ENCODE results near the gene SMIM33.

SMIM33 gene

GRCh38 chr5:139443831-139444453, 26.9 kb upstream of the SMIM33 start:
- no peaks in the 10 kb centered on the region; the same call in 1 of the 2 replicates for H3K4me1 ChIP-seq (ENCODE audit: insufficient read depth, low read length)
- no peak overlapping the region for H3K9ac ChIP-seq (ENCODE audit: low read depth, low read length)
- WGBS = 77% methylated on average over 4 of the region's 4 CpGs
- no peaks in the 10 kb centered on the region for H3K9me3 ChIP-seq (ENCODE audit: insufficient read depth, low read depth, low read length)
- H3K27me3 ChIP-seq (ENCODE audit: insufficient read depth, low read length) = no peaks in the 10 kb centered on the region
- no peak overlapping the region for H3K27ac ChIP-seq (ENCODE audit: low read depth, low read length)
- H3K36me3 ChIP-seq (ENCODE audit: insufficient read depth, low read length) = no peaks in the 10 kb centered on the region
- no peak overlapping the region for H3K4me3 ChIP-seq (ENCODE audit: low read length)

DNA sequence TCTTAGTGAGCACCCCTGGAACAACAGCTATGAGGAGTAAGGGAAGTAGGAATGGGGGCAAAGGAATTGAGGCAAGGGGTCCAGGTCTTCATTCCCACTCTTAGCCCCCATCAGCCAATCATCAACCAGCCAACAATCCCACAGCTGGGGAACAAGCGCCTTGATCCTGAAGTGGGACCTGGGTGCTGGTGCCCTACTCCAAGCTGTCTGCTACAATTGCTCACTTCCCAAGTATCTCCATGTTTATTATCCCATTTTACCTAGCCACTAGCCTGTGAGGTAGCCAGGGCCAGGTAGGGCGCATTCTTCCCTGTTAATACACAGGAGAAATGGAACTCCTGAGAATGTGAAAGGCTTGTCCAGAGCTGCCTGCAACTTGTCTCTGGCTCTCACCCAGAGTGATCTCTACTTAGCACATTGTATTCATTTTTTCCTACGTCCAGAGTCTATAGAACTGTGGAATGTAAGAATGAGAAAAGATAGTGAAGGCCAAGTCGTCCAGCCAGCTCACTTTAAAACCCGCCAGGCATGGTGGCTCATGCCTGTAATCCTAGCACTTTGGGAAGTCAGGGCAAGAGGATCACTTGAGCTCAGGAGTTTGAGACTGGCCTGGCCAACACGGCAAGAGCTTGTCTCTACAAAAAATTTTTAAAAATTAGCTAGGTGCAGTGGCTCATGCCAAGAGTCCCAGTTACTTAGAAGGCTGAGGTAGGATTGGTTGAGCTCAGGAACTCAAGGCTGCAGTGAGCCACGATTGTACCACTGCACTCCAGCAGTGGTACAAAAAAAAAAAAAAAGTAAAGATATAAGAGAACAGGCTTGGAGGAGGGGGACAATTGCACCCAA, 25.3 kb upstream of the SMIM33 start:
- Histone ChIP-seq H3K36me3 (ENCODE audit: insufficient read depth, low read length) (no peaks in the 10 kb centered on the region), H3K27ac (ENCODE audit: low read depth, low read length) (no peak overlapping the region), H3K4me1 (ENCODE audit: insufficient read depth, low read length) (no peaks in the 10 kb centered on the region; the same call in 1 of the 2 replicates), H3K9me3 (ENCODE audit: insufficient read depth, low read depth, low read length) (no peaks in the 10 kb centered on the region), H3K27me3 (ENCODE audit: insufficient read depth, low read length) (no peaks in the 10 kb centered on the region), H3K9ac (ENCODE audit: low read depth, low read length) (no peak overlapping the region), H3K4me3 (ENCODE audit: low read length) (no peak overlapping the region)
- WGBS = 78% methylated on average over 7 of the region's 7 CpGs

- H3K4me3 ChIP-seq (ENCODE audit: low read length) = no peak overlapping the region
- H3K4me1 ChIP-seq (ENCODE audit: insufficient read depth, low read length) = no peaks in the 10 kb centered on the region; the same call in 1 of the 2 replicates
- H3K9me3 ChIP-seq (ENCODE audit: insufficient read depth, low read depth, low read length) = no peaks in the 10 kb centered on the region
- H3K36me3 ChIP-seq (ENCODE audit: insufficient read depth, low read length) = no peaks in the 10 kb centered on the region
- H3K27ac ChIP-seq (ENCODE audit: low read depth, low read length) = no peak overlapping the region
- 93% methylated on average over 5 of the region's 5 CpGs for WGBS
- no peak overlapping the region for H3K9ac ChIP-seq (ENCODE audit: low read depth, low read length)
- H3K27me3 ChIP-seq (ENCODE audit: insufficient read depth, low read length) = no peaks in the 10 kb centered on the region
Observed at GRCh38 chr5:139446956-139447779, 23.6 kb upstream of the SMIM33 start.

- Histone ChIP-seq H3K36me3 (ENCODE audit: insufficient read depth, low read length) (no peaks in the 10 kb centered on the region), H3K4me3 (ENCODE audit: low read length) (no peak overlapping the region), H3K27me3 (ENCODE audit: insufficient read depth, low read length) (no peaks in the 10 kb centered on the region), H3K9me3 (ENCODE audit: insufficient read depth, low read depth, low read length) (no peaks in the 10 kb centered on the region), H3K4me1 (ENCODE audit: insufficient read depth, low read length) (no peaks in the 10 kb centered on the region), H3K27ac (ENCODE audit: low read depth, low read length) (no peak overlapping the region), H3K9ac (ENCODE audit: low read depth, low read length) (no peak overlapping the region)
- 88% methylated on average over 2 of the region's 2 CpGs for WGBS
Observed at GRCh38 chr5:139451176-139451575, 19.6 kb upstream of the SMIM33 start.

DNA sequence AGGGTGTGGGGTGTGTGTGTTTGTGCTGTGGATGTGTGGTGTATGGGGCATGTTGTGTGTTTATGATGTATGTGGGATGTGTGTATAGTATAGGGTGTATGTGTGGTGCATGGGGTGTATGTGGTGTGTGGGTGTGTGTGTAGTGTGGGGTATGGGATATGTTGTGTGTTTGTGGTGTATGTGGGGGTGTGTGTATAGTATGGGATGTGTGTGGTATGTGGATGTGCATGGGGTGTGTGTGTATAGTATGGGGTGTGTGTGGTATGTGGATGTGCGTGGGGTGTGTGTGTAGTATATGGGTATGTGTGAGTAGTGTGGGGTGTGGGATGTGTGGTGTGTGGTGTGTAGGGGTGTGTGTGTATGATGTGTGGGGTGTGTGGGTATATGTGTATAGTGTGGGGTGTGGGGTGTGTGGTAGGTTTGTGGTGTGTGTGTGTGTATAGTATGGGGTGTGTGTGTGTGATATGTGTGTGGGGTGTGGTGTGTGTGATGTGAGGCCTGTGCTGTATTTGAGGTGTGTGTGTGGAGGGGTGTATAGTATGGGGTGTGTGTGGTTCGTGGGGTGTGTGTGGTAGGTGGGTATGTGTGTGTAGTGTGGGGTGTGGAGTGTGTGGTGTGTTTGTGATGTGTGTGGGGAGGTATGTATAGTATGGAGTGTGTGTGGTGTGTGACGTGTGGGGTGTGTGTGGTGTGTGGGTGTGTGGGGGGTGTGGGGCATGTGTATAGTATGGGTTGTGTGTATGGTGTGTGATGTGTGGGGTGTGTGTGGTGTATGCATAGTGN, 18.7 kb upstream of the SMIM33 start:
- no peaks in the 10 kb centered on the region for H3K4me1 ChIP-seq (ENCODE audit: insufficient read depth, low read length)
- H3K36me3 ChIP-seq (ENCODE audit: insufficient read depth, low read length) = no peaks in the 10 kb centered on the region
- H3K27me3 ChIP-seq (ENCODE audit: insufficient read depth, low read length) = no peaks in the 10 kb centered on the region
- H3K9me3 ChIP-seq (ENCODE audit: insufficient read depth, low read depth, low read length) = no peaks in the 10 kb centered on the region
- WGBS = 76% methylated on average over 3 of the region's 3 CpGs
- no peak overlapping the region for H3K4me3 ChIP-seq (ENCODE audit: low read length)
- H3K27ac ChIP-seq (ENCODE audit: low read depth, low read length) = no peak overlapping the region
- no peak overlapping the region for H3K9ac ChIP-seq (ENCODE audit: low read depth, low read length)

GRCh38 chr5:139453683-139454567, 16.9 kb upstream of the SMIM33 start:
- WGBS = 88% methylated on average over 3 of the region's 3 CpGs
- Histone ChIP-seq H3K9ac (ENCODE audit: low read depth, low read length) (no peak overlapping the region), H3K36me3 (ENCODE audit: insufficient read depth, low read length) (no peaks in the 10 kb centered on the region), H3K9me3 (ENCODE audit: insufficient read depth, low read depth, low read length) (no peaks in the 10 kb centered on the region), H3K4me1 (ENCODE audit: insufficient read depth, low read length) (no peaks in the 10 kb centered on the region), H3K4me3 (ENCODE audit: low read length) (no peak overlapping the region), H3K27me3 (ENCODE audit: insufficient read depth, low read length) (no peaks in the 10 kb centered on the region), H3K27ac (ENCODE audit: low read depth, low read length) (no peak overlapping the region)

GRCh38 chr5:139454568-139455290, 16.1 kb upstream of the SMIM33 start:
- Histone ChIP-seq H3K27me3 (ENCODE audit: insufficient read depth, low read length) (no peaks in the 10 kb centered on the region), H3K36me3 (ENCODE audit: insufficient read depth, low read length) (no peaks in the 10 kb centered on the region), H3K9me3 (ENCODE audit: insufficient read depth, low read depth, low read length) (no peaks in the 10 kb centered on the region), H3K4me1 (ENCODE audit: insufficient read depth, low read length) (0 out of 2 replicates have a peak, but pooled peaks cover 1% of the 10 kb centered on the region), H3K4me3 (ENCODE audit: low read length) (no peak overlapping the region), H3K9ac (ENCODE audit: low read depth, low read length) (no peak overlapping the region), H3K27ac (ENCODE audit: low read depth, low read length) (no peak overlapping the region)
- 88% methylated on average over 11 of the region's 11 CpGs for WGBS

DNA sequence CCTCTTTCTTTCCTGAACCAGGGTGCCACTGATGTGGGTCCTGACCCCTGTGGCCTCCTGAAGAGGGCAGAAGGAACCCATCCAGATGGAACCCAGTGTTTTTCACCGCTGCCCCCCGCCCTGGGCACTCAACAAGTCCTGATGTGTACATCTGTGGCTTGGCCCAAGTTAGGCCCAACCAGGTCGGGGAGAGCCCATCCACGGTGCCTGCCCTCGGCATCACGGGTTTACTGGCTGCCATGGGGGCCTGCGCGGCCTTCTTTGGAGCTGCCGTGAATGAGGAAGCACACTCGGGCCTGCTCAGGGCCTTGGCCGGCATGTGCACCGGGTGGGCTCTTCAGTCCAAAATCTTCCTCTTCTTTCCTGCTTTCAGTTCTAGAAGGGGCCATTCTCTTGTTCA, 14.0 kb upstream of the SMIM33 start:
- no peaks in the 10 kb centered on the region for H3K9me3 ChIP-seq (ENCODE audit: insufficient read depth, low read depth, low read length)
- H3K4me1 ChIP-seq (ENCODE audit: insufficient read depth, low read length) = peaks cover 8% of the 10 kb centered on the region
- 94% methylated on average over 12 of the region's 12 CpGs for WGBS
- H3K27ac ChIP-seq (ENCODE audit: low read depth, low read length) = no peak overlapping the region
- no peaks in the 10 kb centered on the region for H3K36me3 ChIP-seq (ENCODE audit: insufficient read depth, low read length)
- no peaks in the 10 kb centered on the region for H3K27me3 ChIP-seq (ENCODE audit: insufficient read depth, low read length)
- H3K4me3 ChIP-seq (ENCODE audit: low read length) = no peak overlapping the region
- H3K9ac ChIP-seq (ENCODE audit: low read depth, low read length) = no peak overlapping the region

DNA sequence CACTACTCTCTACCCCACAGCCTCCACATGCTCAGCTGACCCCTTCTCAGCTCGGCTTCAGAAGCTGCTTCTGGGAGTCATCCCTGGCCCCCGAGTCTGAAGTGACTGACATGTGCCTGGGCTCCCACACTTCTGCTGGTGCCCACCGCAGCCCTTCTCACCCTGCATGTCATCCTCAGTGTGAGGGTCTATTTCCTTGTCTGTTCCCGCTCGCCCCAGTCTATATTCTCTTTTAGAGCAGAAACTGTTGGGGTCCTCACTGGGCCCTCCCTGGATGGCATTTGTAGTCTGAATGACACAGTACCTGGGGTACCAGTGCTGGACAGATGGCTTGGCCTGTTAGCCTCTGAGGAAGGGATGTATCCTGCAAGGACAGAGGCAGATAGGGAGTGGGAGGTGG, 13.6 kb upstream of the SMIM33 start:
- Histone ChIP-seq H3K9me3 (ENCODE audit: insufficient read depth, low read depth, low read length) (no peaks in the 10 kb centered on the region), H3K27ac (ENCODE audit: low read depth, low read length) (no peak overlapping the region), H3K4me1 (ENCODE audit: insufficient read depth, low read length) (peaks cover 12% of the 10 kb centered on the region), H3K36me3 (ENCODE audit: insufficient read depth, low read length) (no peaks in the 10 kb centered on the region), H3K4me3 (ENCODE audit: low read length) (no peak overlapping the region), H3K27me3 (ENCODE audit: insufficient read depth, low read length) (no peaks in the 10 kb centered on the region), H3K9ac (ENCODE audit: low read depth, low read length) (no peak overlapping the region)
- 93% methylated on average over 5 of the region's 5 CpGs for WGBS
